ENCODE results near the gene SLC8A3. TPM values are rescaled to one million over a fixed set of nuclear protein-coding genes. Genes with fewer than 3 reads are reported as not detected.

The SLC8A3 gene
- total and polyA plus RNA-seq, 2 experiments from 2014 or later: 0.42 to 2.6 TPM

- WGBS (ENCODE audit: low lambda C conversion rate, missing lambda C conversion rate): 96% methylated on average over 2 of the region's 2 CpGs
- peaks cover 17% of the 10 kb centered on the region for H3K27me3 ChIP-seq
Measured at GRCh38 chr14:70133461-70133860, 55.3 kb downstream of the SLC8A3 start.

GRCh38 chr14:70130482-70130881 lies 58.3 kb downstream of the SLC8A3 start:
- Histone ChIP-seq H4K20me1 (ENCODE audit: insufficient read depth, poor library complexity, severe bottlenecking) (no peaks in the 10 kb centered on the region), H3K9me3 (ENCODE audit: low read depth) (no peaks in the 10 kb centered on the region), H3K4me2 (no peak overlapping the region), H2AFZ (no peak overlapping the region), H3K79me2 (no peaks in the 10 kb centered on the region), H3K4me1 (ENCODE audit: insufficient read depth) (no peaks in the 10 kb centered on the region), H3K4me3 (no peak overlapping the region), H3K27me3 (peaks cover 17% of the 10 kb centered on the region), H3K36me3 (replicated peaks; ENCODE audit: insufficient read depth, low read depth) (no peaks in the 10 kb centered on the region), H3K9me2 (replicated peaks; ENCODE audit: insufficient read depth) (no peaks in the 10 kb centered on the region), H3K27ac (no peak overlapping the region)
- WGBS (ENCODE audit: low lambda C conversion rate, missing lambda C conversion rate): 89% methylated on average over 1 of the region's 1 CpG
- DNase-seq (ENCODE audit: low spot score): no peak
- no peak for TF ChIP-seq CTCF (IDR thresholded peaks at IDR 0.05; ENCODE audit: poor library complexity)
- TF ChIP-seq EZH2phosphoT487 (IDR thresholded peaks at IDR 0.05; ENCODE audit: low read depth, severe bottlenecking, unreplicated experiment): no peak
- no peak for TF ChIP-seq EZH2 (IDR thresholded peaks at IDR 0.05; ENCODE audit: borderline replicate concordance)

More at GRCh38 chr14:70133461-70133860, 55.3 kb downstream of the SLC8A3 start:
- no peaks in the 10 kb centered on the region for H4K20me1 ChIP-seq (ENCODE audit: insufficient read depth, poor library complexity, severe bottlenecking)
- DNase-seq (ENCODE audit: low spot score): no peak
- H3K36me3 ChIP-seq (replicated peaks; ENCODE audit: insufficient read depth, low read depth): no peaks in the 10 kb centered on the region
- no peak overlapping the region for H3K4me2 ChIP-seq
- no peak overlapping the region for H2AFZ ChIP-seq
- H3K9me2 ChIP-seq (replicated peaks; ENCODE audit: insufficient read depth): no peaks in the 10 kb centered on the region
- no peaks in the 10 kb centered on the region for H3K79me2 ChIP-seq
- no peaks in the 10 kb centered on the region for H3K9me3 ChIP-seq (ENCODE audit: low read depth)
- TF ChIP-seq CTCF (IDR thresholded peaks at IDR 0.05; ENCODE audit: poor library complexity) (no peak), EZH2phosphoT487 (IDR thresholded peaks at IDR 0.05; ENCODE audit: low read depth, severe bottlenecking, unreplicated experiment) (no peak), EZH2 (IDR thresholded peaks at IDR 0.05; ENCODE audit: borderline replicate concordance) (no peak)
- H3K27ac ChIP-seq: no peak overlapping the region
- H3K4me3 ChIP-seq: no peak overlapping the region
- H3K4me1 ChIP-seq (ENCODE audit: insufficient read depth): no peaks in the 10 kb centered on the region

GRCh38 chr14:70127186-70127585 lies 61.6 kb downstream of the SLC8A3 start:
- Histone ChIP-seq H3K9me3 (ENCODE audit: low read depth) (no peaks in the 10 kb centered on the region), H3K79me2 (no peaks in the 10 kb centered on the region)
- WGBS (ENCODE audit: low lambda C conversion rate, missing lambda C conversion rate): 91% methylated on average over 7 of the region's 7 CpGs

More at GRCh38 chr14:70127186-70127585, 61.6 kb downstream of the SLC8A3 start:
- no peak overlapping the region for H3K4me3 ChIP-seq
- no peaks in the 10 kb centered on the region for H3K9me2 ChIP-seq (replicated peaks; ENCODE audit: insufficient read depth)
- no peaks in the 10 kb centered on the region for H3K36me3 ChIP-seq (replicated peaks; ENCODE audit: insufficient read depth, low read depth)
- no peak for DNase-seq (ENCODE audit: low spot score)
- peaks cover 2% of the 10 kb centered on the region for H3K27me3 ChIP-seq
- H3K4me2 ChIP-seq: no peak overlapping the region
- H3K27ac ChIP-seq: no peak overlapping the region
- no peaks in the 10 kb centered on the region for H4K20me1 ChIP-seq (ENCODE audit: insufficient read depth, poor library complexity, severe bottlenecking)
- no peaks in the 10 kb centered on the region for H3K4me1 ChIP-seq (ENCODE audit: insufficient read depth)
- no peak for TF ChIP-seq EZH2 (IDR thresholded peaks at IDR 0.05; ENCODE audit: borderline replicate concordance)
- no peak for TF ChIP-seq EZH2phosphoT487 (IDR thresholded peaks at IDR 0.05; ENCODE audit: low read depth, severe bottlenecking, unreplicated experiment)
- TF ChIP-seq CTCF (IDR thresholded peaks at IDR 0.05; ENCODE audit: poor library complexity): no peak
- H2AFZ ChIP-seq: no peak overlapping the region

Data from hepatocyte (in vitro differentiated cells).